Ascending aorta (tissue), 2 donors: Measurements from ENCODE around the gene PTPA. TPM values are rescaled to one million over a fixed set of nuclear protein-coding genes. Genes with fewer than 3 reads are reported as not detected.
"Not testable (repeated sequence)": the region's sequence is repeated elsewhere in the genome, so short reads cannot be mapped to it uniquely, and the experiment has no call there.

Source experiments
- DNase-seq, 2 donors: peaks; one replicate each; pipeline ENCODE4 v3.0.0-alpha.2; 2019; ENCODE audit warnings: low spot score in 2 of 2
- H3K27ac ChIP-seq, 2 donors: fragments of 200-600 bp; sonication (generic); one replicate each; pipeline ENCODE4 v1.5.1; 2016 to 2017; ENCODE audit warnings: mild to moderate bottlenecking in 1 of 2
- H3K27me3 ChIP-seq: fragments of 200-600 bp; sonication (generic); one replicate; pipeline ENCODE4 v1.5.1; 2017
- H3K36me3 ChIP-seq, 2 donors: fragments of 200-600 bp; sonication (generic); one replicate each; pipeline ENCODE4 v1.5.1; 2016
- H3K4me1 ChIP-seq, 2 donors: fragments of 200-600 bp; sonication (generic); one replicate each; pipeline ENCODE4 v1.5.1; 2016 to 2017; ENCODE audit warnings: mild to moderate bottlenecking in 1 of 2
- H3K4me3 ChIP-seq, 2 donors: fragments of 200-600 bp; sonication (generic); one replicate each; pipeline ENCODE4 v1.5.1; 2016 to 2017; ENCODE audit warnings: mild to moderate bottlenecking in 1 of 2
- H3K9me3 ChIP-seq, 2 donors: fragments of 200-600 bp; sonication (generic); one replicate each; pipeline ENCODE4 v1.5.1; 2016
- CTCF ChIP-seq, 3 experiments: fragments of 200-600 bp in 2 of 3; fragments of 450-650 bp in 1 of 3; sonication (generic) in 2 of 3; IDR thresholded peaks; one replicate each; pipeline ENCODE4 v1.5.1; 2016 to 2019; ENCODE audit warnings: antibody characterized with exemption in 3 of 3, mild to moderate bottlenecking in 1 of 3, moderate library complexity in 1 of 3
- intact Hi-C: fragments of 100-400 bp; cut with DNase I; formaldehyde crosslinking; loops from one replicate; pipeline ENCODE4 v1.15.1; 2023
- total RNA-seq: library from RNA; depleted of rRNA; stranded (reverse); fragments of >200 nt; gene quantifications from one replicate; pipeline ENCODE4 v1.1.0, GENCODE V29; 2016

Gene PTPA
- total RNA-seq, 1 donor from 2014 or later, result 61.6 TPM

- Histone ChIP-seq H3K27me3 (no peaks in the 10 kb centered on the region), H3K27ac (no peak overlapping the region), H3K9me3 (no peaks in the 10 kb centered on the region), H3K4me3 (no peak overlapping the region), H3K36me3 (no peaks in the 10 kb centered on the region), H3K4me1 (peaks cover 0 to 3% of the 10 kb centered on the region in 2 donors)
- no peak for TF ChIP-seq CTCF (IDR thresholded peaks at IDR 0.05)
- DNase-seq, result no peak
- intact Hi-C loops, result no loop called here
Observed at GRCh38 chr9:129194221-129194620, 83.0 kb downstream of the PTPA start.

DNA sequence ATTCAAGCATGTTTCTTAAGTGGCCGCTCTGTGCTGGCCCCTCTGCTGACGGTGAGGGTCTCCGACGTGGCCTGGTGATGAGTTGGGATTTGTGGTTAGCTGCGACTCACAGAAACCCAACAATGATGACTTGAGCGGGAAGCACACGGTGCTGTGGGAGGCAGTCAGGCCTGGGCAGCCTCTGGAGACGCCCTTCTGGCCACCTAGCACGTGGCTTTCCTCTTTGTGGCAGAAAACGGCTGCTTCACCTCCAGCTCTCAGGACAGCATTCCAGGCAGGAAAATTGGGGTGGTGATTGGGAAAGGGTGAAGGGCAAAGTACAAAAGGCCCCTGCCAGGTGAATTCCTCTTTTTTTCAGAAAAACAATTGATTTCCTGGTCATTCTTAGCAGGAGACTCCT lies 84.4 kb downstream of the PTPA start:
- DNase-seq, result no peak
- no peaks in the 10 kb centered on the region for H3K9me3 ChIP-seq
- H3K4me1 ChIP-seq, result peaks cover 0 to 3% of the 10 kb centered on the region in 2 donors
- no peaks in the 10 kb centered on the region for H3K27me3 ChIP-seq
- H3K36me3 ChIP-seq, result no peaks in the 10 kb centered on the region
- H3K4me3 ChIP-seq, result no peak overlapping the region
- intact Hi-C loops, result no loop called here
- no peak for TF ChIP-seq CTCF (IDR thresholded peaks at IDR 0.05)
- no peak overlapping the region for H3K27ac ChIP-seq

- H3K9me3 ChIP-seq, H3K4me1 ChIP-seq, H3K27me3 ChIP-seq, intact Hi-C loops, H3K27ac ChIP-seq, H3K36me3 ChIP-seq, DNase-seq, H3K4me3 ChIP-seq: not testable (repeated sequence)
Observed at GRCh38 chr9:129197045-129197444, 85.8 kb downstream of the PTPA start.

DNA sequence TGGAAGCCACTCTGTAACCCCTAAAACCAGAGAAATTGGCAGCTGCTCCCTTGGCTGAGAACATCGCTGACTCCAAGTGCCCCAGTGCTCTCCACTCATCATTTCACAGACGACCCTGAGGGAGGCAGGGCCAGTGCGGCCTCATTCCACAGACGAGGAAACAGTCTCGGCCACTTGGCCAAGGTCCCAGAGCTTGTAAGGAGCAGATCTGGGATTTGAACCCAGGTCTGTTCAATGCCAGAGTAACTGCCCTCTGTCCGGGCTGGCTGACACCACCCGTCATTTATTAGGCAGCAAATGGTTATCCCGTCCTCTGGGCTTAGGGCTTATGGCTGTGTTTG lies 86.7 kb downstream of the PTPA start:
- Histone ChIP-seq H3K9me3 (no peaks in the 10 kb centered on the region), H3K4me3 (peak overlapping the region in 1 of 2 donors; percentile 4), H3K27ac (peak overlapping the region; percentile 21 to 32), H3K4me1 (peaks cover 0 to 3% of the 10 kb centered on the region in 2 donors), H3K36me3 (no peaks in the 10 kb centered on the region), H3K27me3 (no peaks in the 10 kb centered on the region)
- DNase-seq, result no peak
- intact Hi-C loops, result no loop called here
- no peak for TF ChIP-seq CTCF (IDR thresholded peaks at IDR 0.05)

Other genes with a start within 250 kb of the PTPA start
- 4.9 TPM for gene KYAT1, start 229.5 kb upstream of the PTPA start, total RNA-seq
- 227 TPM for gene LRRC8A, start 229.3 kb upstream of the PTPA start, total RNA-seq
- 46.1 TPM for gene PHYHD1, start 190.4 kb upstream of the PTPA start, total RNA-seq
- 5.0 TPM for gene DOLK, start 163.8 kb upstream of the PTPA start, total RNA-seq
- 45.0 TPM for gene NUP188, start 163.7 kb upstream of the PTPA start, total RNA-seq
- gene SH3GLB2, start 83.1 kb upstream of the PTPA start, total RNA-seq, result 138 TPM
- 39.9 TPM for gene MIGA2, start 74.8 kb upstream of the PTPA start, total RNA-seq
- gene DOLPP1, start 30.3 kb upstream of the PTPA start, total RNA-seq, result 41.7 TPM
- gene CRAT, start 622 bp upstream of the PTPA start, total RNA-seq, result 110 TPM
- 86.1 TPM for gene IER5L, start 66.8 kb downstream of the PTPA start, total RNA-seq